Mucosa of descending colon (tissue), 3 donors: Measurements from ENCODE around the gene XIRP2. TPM values are rescaled to one million over a fixed set of nuclear protein-coding genes. Genes with fewer than 3 reads are reported as not detected.

Experiments
- ATAC-seq: fragments of 200-7000 bp; cut with Tn5 transposase; one replicate; pipeline ENCODE4 v1.9.1; 2020; ENCODE audit warnings: mild to moderate bottlenecking, moderate library complexity
- DNase-seq, 3 donors: peaks; one replicate each; pipeline ENCODE4 v3.0.0-alpha.2; 2020
- H3K36me3 ChIP-seq: fragments of 200-600 bp; one replicate; pipeline ENCODE4 v1.8.0; 2021; ENCODE audit warnings: low read depth, mild to moderate bottlenecking
- H3K4me1 ChIP-seq: fragments of 200-600 bp; one replicate; pipeline ENCODE4 v1.8.0; 2021; ENCODE audit warnings: low read depth, mild to moderate bottlenecking
- H3K4me3 ChIP-seq: fragments of 200-600 bp; one replicate; pipeline ENCODE4 v1.8.0; 2021; ENCODE audit warnings: mild to moderate bottlenecking
- H3K9me3 ChIP-seq: fragments of 200-600 bp; one replicate; pipeline ENCODE4 v1.8.0; 2021; ENCODE audit warnings: mild to moderate bottlenecking
- CTCF ChIP-seq: fragments of 200-600 bp; IDR thresholded peaks from one replicate; pipeline ENCODE4 v1.8.0; 2022; ENCODE audit warnings: antibody characterized with exemption, mild to moderate bottlenecking
- intact Hi-C, 2 donors: fragments of 100-400 bp; cut with DNase I in 1 of 2; cut with micrococcal nuclease in 1 of 2; formaldehyde crosslinking; loops; one replicate each; pipeline versions ENCODE4 v1.11.0 to v1.11.1; 2022; cut with DNase I, micrococcal nuclease
- total RNA-seq, 3 donors: library from RNA; stranded (reverse); fragmentation: NEBNext Ultra II Directional in 2 of 3; extraction: Animal tissue kit (Norgen Biotek cat#: 25700) in 2 of 3; gene quantifications; one replicate each; pipeline versions ENCODE4 v1.2.1 to v1.2.4, GENCODE V29; 2021 to 2023
- donor health status: DM: no; HTN: no; CAD: no; lungs with moderate emphysema.
- donor health status: DM: no; HTN: no; CAD: no.
- donor health status: DM: no; HTN: yes; CAD: no.

Gene XIRP2
- total RNA-seq, 3 donors from 2014 or later, result 0.29 to 0.55 TPM; not detected in 1

GRCh38 chr2:167287212-167287611 is 398.9 kb downstream of the XIRP2 start:
- no peaks in the 10 kb centered on the region for H3K36me3 ChIP-seq
- H3K4me3 ChIP-seq, result no peak overlapping the region
- H3K4me1 ChIP-seq, result no peaks in the 10 kb centered on the region
- DNase-seq, result no peak
- no peak for ATAC-seq
- H3K9me3 ChIP-seq, result no peaks in the 10 kb centered on the region
- intact Hi-C loops, result no loop called here
- no peak for TF ChIP-seq CTCF

GRCh38 chr2:167289651-167290410 is 401.6 kb downstream of the XIRP2 start:
- intact Hi-C loops, result loop anchor here in 1 of 2 donors (10.0 kb wide), 1 partner anchor 95 kb away; no protein-coding TSS in a partner anchor
- no peak overlapping the region for H3K4me3 ChIP-seq
- no peaks in the 10 kb centered on the region for H3K4me1 ChIP-seq
- no peak for ATAC-seq
- no peaks in the 10 kb centered on the region for H3K36me3 ChIP-seq
- no peak for TF ChIP-seq CTCF
- no peak for DNase-seq
- H3K9me3 ChIP-seq, result no peaks in the 10 kb centered on the region

GRCh38 chr2:167292430-167293171 is 404.3 kb downstream of the XIRP2 start, which contains the start of gene B3GALT1:
Gene B3GALT1 (plus strand): TSS chr2:167293001.
- TF ChIP-seq CTCF, result no peak
- ATAC-seq, result peak; percentile 96
- Histone ChIP-seq H3K9me3 (no peaks in the 10 kb centered on the region), H3K4me1 (no peaks in the 10 kb centered on the region), H3K4me3 (peak within 1 kb of the TSS; percentile 54), H3K36me3 (no peaks in the 10 kb centered on the region)
- DNase-seq, result peak; percentile 87 to 93 (median 91)
- intact Hi-C loops, result loop anchor here in 1 of 2 donors (10.0 kb wide), 1 partner anchor 92 kb away; no protein-coding TSS in a partner anchor

GRCh38 chr2:167293172-167293781 is 405.0 kb downstream of the XIRP2 start:
- DNase-seq (peak; percentile 33 to 62 (median 62)), ATAC-seq (peak; percentile 50)
- Histone ChIP-seq H3K4me3 (peak overlapping the region; percentile 54), H3K4me1 (no peaks in the 10 kb centered on the region), H3K9me3 (no peaks in the 10 kb centered on the region), H3K36me3 (no peaks in the 10 kb centered on the region)
- intact Hi-C loops, result loop anchor here in 1 of 2 donors (10.0 kb wide), 1 partner anchor 92 kb away; no protein-coding TSS in a partner anchor
- no peak for TF ChIP-seq CTCF

GRCh38 chr2:167293943-167294775 is 405.9 kb downstream of the XIRP2 start:
- Histone ChIP-seq H3K36me3 (no peaks in the 10 kb centered on the region), H3K4me3 (peak overlapping the region; percentile 54), H3K4me1 (no peaks in the 10 kb centered on the region), H3K9me3 (no peaks in the 10 kb centered on the region)
- intact Hi-C loops, result loop anchor here in 1 of 2 donors (10.0 kb wide), 1 partner anchor 91 kb away; no protein-coding TSS in a partner anchor
- peak; percentile 48 for ATAC-seq
- TF ChIP-seq CTCF, result no peak
- peak; percentile 35 to 58 (median 58) for DNase-seq
